ENCODE data around the gene NIN. TPM values are rescaled to one million over a fixed set of nuclear protein-coding genes. Genes with fewer than 3 reads are reported as not detected.

NIN gene
- polyA plus RNA-seq, 1 donor from 2014 or later, result 47.6 TPM

DNA sequence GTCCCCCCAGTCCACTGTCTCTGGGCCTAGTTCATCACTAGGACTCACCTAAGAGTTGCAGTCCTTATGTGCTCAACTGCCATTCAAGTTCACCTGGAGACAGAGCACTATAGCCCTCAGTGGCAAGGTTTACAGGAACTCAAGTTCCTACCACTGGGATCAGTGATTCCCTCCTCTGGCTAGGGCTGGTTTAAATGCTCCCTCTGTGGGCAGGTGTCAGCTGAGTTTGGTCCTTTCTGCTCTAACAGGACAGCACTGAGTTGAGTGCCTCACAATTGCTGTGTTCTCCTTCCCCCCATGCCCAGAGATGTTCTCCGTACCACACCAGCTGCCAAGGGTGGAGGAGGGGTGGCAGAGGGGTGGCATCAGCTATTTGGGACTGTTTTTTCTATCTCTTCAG lies 142.1 kb downstream of the NIN start:
- Histone ChIP-seq H3K36me3 (ENCODE audit: insufficient read depth, low read length) (no peaks in the 10 kb centered on the region), H4K20me1 (ENCODE audit: insufficient read depth) (no peaks in the 10 kb centered on the region), H3K4me3 (ENCODE audit: low read length) (no peak overlapping the region), H3K27ac (ENCODE audit: low read length) (no peak overlapping the region), H3K9me2 (ENCODE audit: insufficient read depth, low read length) (no peaks in the 10 kb centered on the region), H3K79me2 (replicated peaks; ENCODE audit: insufficient read depth, low read length) (no peaks in the 10 kb centered on the region), H3K27me3 (ENCODE audit: insufficient read depth, low read depth, low read length) (no peaks in the 10 kb centered on the region), H3K9ac (ENCODE audit: low read length) (no peak overlapping the region), H2AFZ (ENCODE audit: low read depth, low read length) (no peak overlapping the region), H3K4me2 (ENCODE audit: low read length) (no peak overlapping the region), H3F3A (ENCODE audit: insufficient read depth, low read length, poor library complexity, severe bottlenecking) (no peaks in the 10 kb centered on the region), H3K9me3 (ENCODE audit: low read length) (peaks cover 6% of the 10 kb centered on the region)
- no peak for TF ChIP-seq EZH2 (IDR thresholded peaks at IDR 0.05; ENCODE audit: borderline replicate concordance, insufficient read depth, low read length, poor library complexity, severe bottlenecking)
- no peak for TF ChIP-seq MXI1 (conservative IDR thresholded peaks at IDR 0.05; ENCODE audit: poor library complexity, severe bottlenecking)
- TF ChIP-seq, protein P1, sequence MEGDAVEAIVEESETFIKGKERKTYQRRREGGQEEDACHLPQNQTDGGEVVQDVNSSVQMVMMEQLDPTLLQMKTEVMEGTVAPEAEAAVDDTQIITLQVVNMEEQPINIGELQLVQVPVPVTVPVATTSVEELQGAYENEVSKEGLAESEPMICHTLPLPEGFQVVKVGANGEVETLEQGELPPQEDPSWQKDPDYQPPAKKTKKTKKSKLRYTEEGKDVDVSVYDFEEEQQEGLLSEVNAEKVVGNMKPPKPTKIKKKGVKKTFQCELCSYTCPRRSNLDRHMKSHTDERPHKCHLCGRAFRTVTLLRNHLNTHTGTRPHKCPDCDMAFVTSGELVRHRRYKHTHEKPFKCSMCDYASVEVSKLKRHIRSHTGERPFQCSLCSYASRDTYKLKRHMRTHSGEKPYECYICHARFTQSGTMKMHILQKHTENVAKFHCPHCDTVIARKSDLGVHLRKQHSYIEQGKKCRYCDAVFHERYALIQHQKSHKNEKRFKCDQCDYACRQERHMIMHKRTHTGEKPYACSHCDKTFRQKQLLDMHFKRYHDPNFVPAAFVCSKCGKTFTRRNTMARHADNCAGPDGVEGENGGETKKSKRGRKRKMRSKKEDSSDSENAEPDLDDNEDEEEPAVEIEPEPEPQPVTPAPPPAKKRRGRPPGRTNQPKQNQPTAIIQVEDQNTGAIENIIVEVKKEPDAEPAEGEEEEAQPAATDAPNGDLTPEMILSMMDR (IDR thresholded peaks at IDR 0.05; ENCODE audit: poor library complexity, severe bottlenecking), result no peak
- TF ChIP-seq EP300 (conservative IDR thresholded peaks at IDR 0.05; ENCODE audit: poor library complexity, severe bottlenecking), result no peak
- no peak for TF ChIP-seq TAF1 (IDR thresholded peaks at IDR 0.05; ENCODE audit: low read depth)
- TF ChIP-seq, protein P2, sequence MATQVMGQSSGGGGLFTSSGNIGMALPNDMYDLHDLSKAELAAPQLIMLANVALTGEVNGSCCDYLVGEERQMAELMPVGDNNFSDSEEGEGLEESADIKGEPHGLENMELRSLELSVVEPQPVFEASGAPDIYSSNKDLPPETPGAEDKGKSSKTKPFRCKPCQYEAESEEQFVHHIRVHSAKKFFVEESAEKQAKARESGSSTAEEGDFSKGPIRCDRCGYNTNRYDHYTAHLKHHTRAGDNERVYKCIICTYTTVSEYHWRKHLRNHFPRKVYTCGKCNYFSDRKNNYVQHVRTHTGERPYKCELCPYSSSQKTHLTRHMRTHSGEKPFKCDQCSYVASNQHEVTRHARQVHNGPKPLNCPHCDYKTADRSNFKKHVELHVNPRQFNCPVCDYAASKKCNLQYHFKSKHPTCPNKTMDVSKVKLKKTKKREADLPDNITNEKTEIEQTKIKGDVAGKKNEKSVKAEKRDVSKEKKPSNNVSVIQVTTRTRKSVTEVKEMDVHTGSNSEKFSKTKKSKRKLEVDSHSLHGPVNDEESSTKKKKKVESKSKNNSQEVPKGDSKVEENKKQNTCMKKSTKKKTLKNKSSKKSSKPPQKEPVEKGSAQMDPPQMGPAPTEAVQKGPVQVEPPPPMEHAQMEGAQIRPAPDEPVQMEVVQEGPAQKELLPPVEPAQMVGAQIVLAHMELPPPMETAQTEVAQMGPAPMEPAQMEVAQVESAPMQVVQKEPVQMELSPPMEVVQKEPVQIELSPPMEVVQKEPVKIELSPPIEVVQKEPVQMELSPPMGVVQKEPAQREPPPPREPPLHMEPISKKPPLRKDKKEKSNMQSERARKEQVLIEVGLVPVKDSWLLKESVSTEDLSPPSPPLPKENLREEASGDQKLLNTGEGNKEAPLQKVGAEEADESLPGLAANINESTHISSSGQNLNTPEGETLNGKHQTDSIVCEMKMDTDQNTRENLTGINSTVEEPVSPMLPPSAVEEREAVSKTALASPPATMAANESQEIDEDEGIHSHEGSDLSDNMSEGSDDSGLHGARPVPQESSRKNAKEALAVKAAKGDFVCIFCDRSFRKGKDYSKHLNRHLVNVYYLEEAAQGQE (IDR thresholded peaks at IDR 0.05; ENCODE audit: borderline replicate concordance), result no peak
- TF ChIP-seq POLR2AphosphoS5 (IDR thresholded peaks at IDR 0.05), result no peak
- TF ChIP-seq RAD21 (conservative IDR thresholded peaks at IDR 0.05), result no peak
- TF ChIP-seq SMC3 (conservative IDR thresholded peaks at IDR 0.05; ENCODE audit: poor library complexity), result no peak

DNA sequence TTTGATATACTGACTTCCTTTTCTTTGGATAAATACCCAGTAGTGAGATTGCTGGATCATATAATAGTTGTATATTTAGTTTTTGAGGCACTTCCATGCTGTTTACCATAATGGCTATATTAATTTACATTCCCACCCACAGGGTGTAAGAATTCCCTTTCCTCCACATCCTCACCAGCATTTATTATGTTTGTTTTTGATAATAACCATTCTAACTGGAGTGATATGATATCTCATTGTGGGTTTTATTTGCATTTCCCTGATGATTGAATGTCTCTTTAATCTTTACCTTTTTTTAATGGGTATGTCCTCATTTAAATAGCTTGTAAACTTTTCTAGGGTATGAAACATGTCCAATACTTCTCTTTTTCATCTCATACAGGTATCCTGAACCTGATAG lies 151.3 kb downstream of the NIN start:
- Histone ChIP-seq H3K36me3 (ENCODE audit: insufficient read depth, low read length) (no peaks in the 10 kb centered on the region), H3F3A (ENCODE audit: insufficient read depth, low read length, poor library complexity, severe bottlenecking) (no peaks in the 10 kb centered on the region), H3K9me2 (ENCODE audit: insufficient read depth, low read length) (no peaks in the 10 kb centered on the region), H3K79me2 (replicated peaks; ENCODE audit: insufficient read depth, low read length) (no peaks in the 10 kb centered on the region), H3K27ac (ENCODE audit: low read length) (no peak overlapping the region), H3K4me3 (ENCODE audit: low read length) (no peak overlapping the region), H3K9ac (ENCODE audit: low read length) (no peak overlapping the region), H3K9me3 (ENCODE audit: low read length) (no peaks in the 10 kb centered on the region), H3K27me3 (ENCODE audit: insufficient read depth, low read depth, low read length) (no peaks in the 10 kb centered on the region), H3K4me2 (ENCODE audit: low read length) (no peak overlapping the region), H2AFZ (ENCODE audit: low read depth, low read length) (no peak overlapping the region), H4K20me1 (ENCODE audit: insufficient read depth) (no peaks in the 10 kb centered on the region)
- TF ChIP-seq MXI1 (conservative IDR thresholded peaks at IDR 0.05; ENCODE audit: poor library complexity, severe bottlenecking), result no peak
- TF ChIP-seq EZH2 (IDR thresholded peaks at IDR 0.05; ENCODE audit: borderline replicate concordance, insufficient read depth, low read length, poor library complexity, severe bottlenecking), result no peak
- no peak for TF ChIP-seq SMC3 (conservative IDR thresholded peaks at IDR 0.05; ENCODE audit: poor library complexity)
- TF ChIP-seq, protein P1 (IDR thresholded peaks at IDR 0.05; ENCODE audit: poor library complexity, severe bottlenecking), result no peak
- TF ChIP-seq, protein P2 (IDR thresholded peaks at IDR 0.05; ENCODE audit: borderline replicate concordance), result no peak
- no peak for TF ChIP-seq RAD21 (conservative IDR thresholded peaks at IDR 0.05)
- TF ChIP-seq TAF1 (IDR thresholded peaks at IDR 0.05; ENCODE audit: low read depth), result no peak
- TF ChIP-seq EP300 (conservative IDR thresholded peaks at IDR 0.05; ENCODE audit: poor library complexity, severe bottlenecking), result no peak
- no peak for TF ChIP-seq POLR2AphosphoS5 (IDR thresholded peaks at IDR 0.05)
